HepG2 (cell line): ENCODE measurements around the gene ANKRD12. TPM values are rescaled to one million over a fixed set of nuclear protein-coding genes. Genes with fewer than 3 reads are reported as not detected.

ENCODE experiments used
- ATAC-seq: fragments of 200-7000 bp; cut with Tn5 transposase; 3 replicates; pipeline ENCODE4 v1.9.1; 2020; ENCODE audit warnings: mild to moderate bottlenecking, moderate library complexity
- BruUV-seq: library from RNA; stranded (reverse); fragments of 400-500 nt; replicated peaks from 2 replicates; lab custom pipeline; 2021; lab: Mats Ljungman, UMichigan
- CTCF ChIA-PET: fragments of 300-600 bp; formaldehyde crosslinking; extraction: SDS; loops from one replicate; lab custom pipeline; 2021; ENCODE audit warnings: low total read pairs, inconsistent platforms, low intra/inter-chr PET ratio; lab: Yijun Ruan, JAX
- POLR2A ChIA-PET: fragments of 350-600 bp; sonication (Branson Sonifier 250); formaldehyde crosslinking; loops from one replicate; lab custom pipeline; 2020; ENCODE audit warnings: antibody characterized with exemption, inconsistent platforms; lab: Yijun Ruan, JAX
- DNase-seq: peaks from one replicate; pipeline ENCODE4 v3.0.0-alpha.2; 2015; ENCODE audit warnings: low spot score
- FAIRE-seq: peaks from 3 replicates; lab custom pipeline; 2011; peaks lifted over from hg19 to GRCh38; lab: Jason Lieb, UNC
- H2AFZ ChIP-seq: one replicate; pipeline ENCODE4 v1.6.1; 2011; ENCODE audit warnings: low read length, inconsistent platforms
- H3K27ac ChIP-seq: fragments of 300-600 bp; 3 replicates; pipeline ENCODE4 v1.8.0; 2011; ENCODE audit warnings: mixed run types, mild to moderate bottlenecking, mixed read lengths, low read length, inconsistent platforms; ENCODE audit not compliant: insufficient read depth; ENCODE audit errors: extremely low read length
- H3K27me3 ChIP-seq, 2 experiments: fragments of 200-600 bp in 1 of 2; 2 replicates in 1 of 2; 3 replicates in 1 of 2; pipeline versions ENCODE4 v1.6.0 to v1.8.0; 2011; ENCODE audit warnings: low read length in 2 of 2, mild to moderate bottlenecking in 2 of 2, moderate library complexity in 2 of 2, inconsistent platforms in 1 of 2; ENCODE audit not compliant: insufficient read depth in 2 of 2, control insufficient read depth in 1 of 2
- H3K36me3 ChIP-seq, 2 experiments: fragments of 200-600 bp in 1 of 2; replicated peaks in 1 of 2; 2 replicates in 1 of 2; 3 replicates in 1 of 2; pipeline versions ENCODE4 v1.5.1 to v1.8.0; 2011; ENCODE audit warnings: low read length in 2 of 2, inconsistent platforms in 1 of 2; ENCODE audit not compliant: insufficient read depth in 2 of 2, control insufficient read depth in 1 of 2
- H3K4me1 ChIP-seq: 2 replicates; pipeline ENCODE4 v1.5.1; 2012; ENCODE audit warnings: low read length, inconsistent platforms; ENCODE audit not compliant: insufficient read depth
- H3K4me2 ChIP-seq: 2 replicates; pipeline ENCODE4 v1.6.0; 2011; ENCODE audit warnings: low read depth, low read length, inconsistent platforms
- H3K4me3 ChIP-seq, 3 experiments: fragments of 200-600 bp in 1 of 3; sonication (generic), shearing (Covaris generic) in 1 of 3; replicated peaks in 1 of 3; 2 replicates each; pipeline ENCODE4 v1.5.1; 2011 to 2016; ENCODE audit warnings: low read length in 3 of 3, inconsistent platforms in 2 of 3, low read depth in 2 of 3, mild to moderate bottlenecking in 2 of 3, control low read depth in 1 of 3, mixed read lengths in 1 of 3; ENCODE audit not compliant: insufficient read depth in 1 of 3
- H3K79me2 ChIP-seq: one replicate; pipeline ENCODE4 v1.6.1; 2011; ENCODE audit warnings: low read length, inconsistent platforms; ENCODE audit not compliant: insufficient read depth
- H3K9ac ChIP-seq: 2 replicates; pipeline ENCODE4 v1.6.0; 2011; ENCODE audit warnings: mild to moderate bottlenecking, low read depth, low read length, inconsistent platforms; ENCODE audit not compliant: insufficient read depth
- H3K9me3 ChIP-seq: 2 replicates; pipeline ENCODE4 v1.5.1; 2012; ENCODE audit warnings: mild to moderate bottlenecking, low read length
- H4K20me1 ChIP-seq: 2 replicates; pipeline ENCODE4 v1.6.0; 2011; ENCODE audit warnings: inconsistent platforms, mild to moderate bottlenecking, low read length, moderate library complexity; ENCODE audit not compliant: insufficient read depth
- BCLAF1 ChIP-seq: fragments of 450-650 bp; IDR thresholded peaks from 2 replicates; pipeline ENCODE4 v1.6.1; 2017; ENCODE audit warnings: mild to moderate bottlenecking
- SKI ChIP-seq: fragments of 450-650 bp; IDR thresholded peaks from one replicate; pipeline ENCODE4 v1.6.1; 2018; ENCODE audit warnings: mild to moderate bottlenecking; ENCODE audit not compliant: partially characterized antibody
- ZNF343 ChIP-seq: sonication (generic); formaldehyde crosslinking; IDR thresholded peaks from 2 replicates; pipeline ENCODE4 v1.4.0; 2020; ENCODE audit warnings: mild to moderate bottlenecking, missing genetic modification reagents
- ZNF510 ChIP-seq: sonication (generic); formaldehyde crosslinking; IDR thresholded peaks from 2 replicates; pipeline ENCODE4 v1.4.0; 2020; ENCODE audit warnings: low read depth, mild to moderate bottlenecking, missing genetic modification reagents
- ZNF629 ChIP-seq: sonication (generic); formaldehyde crosslinking; conservative IDR thresholded peaks from 2 replicates; pipeline ENCODE4 v1.5.0; 2020; ENCODE audit warnings: missing genetic modification reagents
- ZNF713 ChIP-seq: sonication (generic); formaldehyde crosslinking; IDR thresholded peaks from 2 replicates; pipeline ENCODE4 v1.4.0; 2020; ENCODE audit warnings: mild to moderate bottlenecking, missing genetic modification reagents
- WGBS: methylation state at CpG from one replicate; pipeline ENCODE4 v1.1.6; 2017; ENCODE audit warnings: low lambda C conversion rate; 5-methylcytosine and 5-hydroxymethylcytosine counted together
- in situ Hi-C: cut with HindIII; loops from 2 replicates; pipeline ENCODE4 v1.10.0; 2017; ENCODE audit warnings: low pct_unique_long_range_greater_than_20kb; ENCODE audit not compliant: extremely low pct_ligation_motif_present
- intact Hi-C: fragments of 100-400 bp; cut with micrococcal nuclease; formaldehyde crosslinking; loops from one replicate; pipeline ENCODE4 v1.10.0; 2022; ENCODE audit not compliant: unreplicated experiment
- polyA plus RNA-seq, 8 experiments: library from polyadenylated mRNA; depleted of rRNA in 3 of 8; stranded (reverse) in 7 of 8; unstranded in 1 of 8; fragments of >200 nt; fragmentation: Illumina TruSeq in 4 of 8; extraction: Trizol in 4 of 8; gene quantifications; 2 replicates each; pipeline versions ENCODE4 v1.2.1 to v1.2.3, GENCODE V29; 2011 to 2016; ENCODE audit warnings: low read depth in 4 of 8, missing spikeins in 1 of 8, mixed read lengths in 1 of 8; ENCODE audit not compliant: insufficient read depth in 1 of 8
- total RNA-seq, 5 experiments: library from RNA; depleted of rRNA; stranded (reverse); fragments of >200 nt; fragmentation: Illumina TruSeq; extraction: Trizol; gene quantifications; 2 replicates each; pipeline ENCODE4 v1.2.3, GENCODE V29; 2016; ENCODE audit warnings: low read depth in 1 of 5
- TF ChIP-seq, protein P1 (sequence below): sonication (generic); formaldehyde crosslinking; IDR thresholded peaks from 2 replicates; pipeline ENCODE4 v1.8.1; 2023; ENCODE audit warnings: mild to moderate bottlenecking, inconsistent platforms, moderate library complexity, missing genetic modification reagents, borderline replicate concordance

The ANKRD12 gene
- total and polyA plus RNA-seq, 2 of the 13 experiments (the other 11 are each of a cell fraction or from before 2014, with no cell fraction given) = 6.0 to 23.2 TPM

GRCh38 chr18:9210966-9211365 is 74.4 kb downstream of the ANKRD12 start (continued):
- no peak for TF ChIP-seq BCLAF1
- TF ChIP-seq, protein P1, sequence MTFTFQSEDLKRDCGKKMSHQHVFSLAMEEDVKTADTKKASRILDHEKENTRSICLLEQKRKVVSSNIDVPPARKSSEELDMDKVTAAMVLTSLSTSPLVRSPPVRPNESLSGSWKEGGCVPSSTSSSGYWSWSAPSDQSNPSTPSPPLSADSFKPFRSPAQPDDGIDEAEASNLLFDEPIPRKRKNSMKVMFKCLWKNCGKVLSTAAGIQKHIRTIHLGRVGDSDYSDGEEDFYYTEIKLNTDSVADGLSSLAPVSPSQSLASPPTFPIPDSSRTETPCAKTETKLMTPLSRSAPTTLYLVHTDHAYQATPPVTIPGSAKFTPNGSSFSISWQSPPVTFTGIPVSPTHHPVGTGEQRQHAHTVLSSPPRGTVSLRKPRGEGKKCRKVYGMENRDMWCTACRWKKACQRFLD (CRISPR knock-in tag) = no peak
- TF ChIP-seq ZNF713 (CRISPR knock-in tag) = no peak
- TF ChIP-seq SKI = no peak

- 98% methylated on average over 1 of the region's 1 CpG for WGBS
- Histone ChIP-seq H3K27ac (no peak overlapping the region), H2AFZ (no peak overlapping the region), H4K20me1 (no peaks in the 10 kb centered on the region), H3K9me3 (no peaks in the 10 kb centered on the region), H3K79me2 (no peaks in the 10 kb centered on the region), H3K27me3 (no peaks in the 10 kb centered on the region; a peak in 1 of 5 replicates), H3K4me3 (no peak overlapping the region), H3K36me3 (peaks cover 3 to 39% of the 10 kb centered on the region in 2 experiments), H3K4me1 (peaks cover 27% of the 10 kb centered on the region), H3K9ac (no peak overlapping the region), H3K4me2 (no peak overlapping the region)
- ChIA-PET POLR2A (no interaction called here), CTCF (no interaction called here)
- DNase-seq = no peak
- no TSS peak for BruUV-seq
- FAIRE-seq = no peak
- in situ Hi-C loops (no loop called here), intact Hi-C loops (no loop called here)
- no peak for TF ChIP-seq ZNF629 (CRISPR knock-in tag)
- TF ChIP-seq ZNF510 (CRISPR knock-in tag) = no peak
- no peak for TF ChIP-seq ZNF343 (CRISPR knock-in tag)
- no peak for ATAC-seq
These were observed 75.4 kb downstream of the ANKRD12 start for GRCh38 chr18:9211955-9212354.
